ENCODE data around the gene CAPN12. TPM values are rescaled to one million over a fixed set of nuclear protein-coding genes. Genes with fewer than 3 reads are reported as not detected.

CAPN12 gene
- total and polyA plus RNA-seq, 2 experiments from 2014 or later: 19.1 to 20.5 TPM

DNA sequence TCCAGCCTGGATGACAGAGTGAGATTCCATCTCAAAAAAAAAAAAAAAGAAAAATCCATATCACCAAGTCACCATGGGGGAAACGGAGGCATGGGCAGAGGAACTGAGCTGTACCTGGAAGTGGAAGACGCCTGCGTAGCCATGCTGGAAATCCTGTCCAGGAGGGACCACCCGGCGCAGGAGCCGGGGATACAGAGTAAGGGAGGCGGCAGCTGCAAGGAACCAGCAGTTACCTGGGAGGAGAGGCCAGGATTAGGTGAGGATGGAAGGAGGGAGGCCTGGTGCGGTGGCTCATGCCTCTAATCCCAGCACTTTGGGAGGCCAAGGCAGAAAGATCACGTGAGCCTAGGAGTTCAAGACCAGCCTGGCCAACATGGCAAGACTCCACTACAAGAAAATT lies 2.0 kb downstream of the CAPN12 start (continued):
- TF ChIP-seq, protein P1, sequence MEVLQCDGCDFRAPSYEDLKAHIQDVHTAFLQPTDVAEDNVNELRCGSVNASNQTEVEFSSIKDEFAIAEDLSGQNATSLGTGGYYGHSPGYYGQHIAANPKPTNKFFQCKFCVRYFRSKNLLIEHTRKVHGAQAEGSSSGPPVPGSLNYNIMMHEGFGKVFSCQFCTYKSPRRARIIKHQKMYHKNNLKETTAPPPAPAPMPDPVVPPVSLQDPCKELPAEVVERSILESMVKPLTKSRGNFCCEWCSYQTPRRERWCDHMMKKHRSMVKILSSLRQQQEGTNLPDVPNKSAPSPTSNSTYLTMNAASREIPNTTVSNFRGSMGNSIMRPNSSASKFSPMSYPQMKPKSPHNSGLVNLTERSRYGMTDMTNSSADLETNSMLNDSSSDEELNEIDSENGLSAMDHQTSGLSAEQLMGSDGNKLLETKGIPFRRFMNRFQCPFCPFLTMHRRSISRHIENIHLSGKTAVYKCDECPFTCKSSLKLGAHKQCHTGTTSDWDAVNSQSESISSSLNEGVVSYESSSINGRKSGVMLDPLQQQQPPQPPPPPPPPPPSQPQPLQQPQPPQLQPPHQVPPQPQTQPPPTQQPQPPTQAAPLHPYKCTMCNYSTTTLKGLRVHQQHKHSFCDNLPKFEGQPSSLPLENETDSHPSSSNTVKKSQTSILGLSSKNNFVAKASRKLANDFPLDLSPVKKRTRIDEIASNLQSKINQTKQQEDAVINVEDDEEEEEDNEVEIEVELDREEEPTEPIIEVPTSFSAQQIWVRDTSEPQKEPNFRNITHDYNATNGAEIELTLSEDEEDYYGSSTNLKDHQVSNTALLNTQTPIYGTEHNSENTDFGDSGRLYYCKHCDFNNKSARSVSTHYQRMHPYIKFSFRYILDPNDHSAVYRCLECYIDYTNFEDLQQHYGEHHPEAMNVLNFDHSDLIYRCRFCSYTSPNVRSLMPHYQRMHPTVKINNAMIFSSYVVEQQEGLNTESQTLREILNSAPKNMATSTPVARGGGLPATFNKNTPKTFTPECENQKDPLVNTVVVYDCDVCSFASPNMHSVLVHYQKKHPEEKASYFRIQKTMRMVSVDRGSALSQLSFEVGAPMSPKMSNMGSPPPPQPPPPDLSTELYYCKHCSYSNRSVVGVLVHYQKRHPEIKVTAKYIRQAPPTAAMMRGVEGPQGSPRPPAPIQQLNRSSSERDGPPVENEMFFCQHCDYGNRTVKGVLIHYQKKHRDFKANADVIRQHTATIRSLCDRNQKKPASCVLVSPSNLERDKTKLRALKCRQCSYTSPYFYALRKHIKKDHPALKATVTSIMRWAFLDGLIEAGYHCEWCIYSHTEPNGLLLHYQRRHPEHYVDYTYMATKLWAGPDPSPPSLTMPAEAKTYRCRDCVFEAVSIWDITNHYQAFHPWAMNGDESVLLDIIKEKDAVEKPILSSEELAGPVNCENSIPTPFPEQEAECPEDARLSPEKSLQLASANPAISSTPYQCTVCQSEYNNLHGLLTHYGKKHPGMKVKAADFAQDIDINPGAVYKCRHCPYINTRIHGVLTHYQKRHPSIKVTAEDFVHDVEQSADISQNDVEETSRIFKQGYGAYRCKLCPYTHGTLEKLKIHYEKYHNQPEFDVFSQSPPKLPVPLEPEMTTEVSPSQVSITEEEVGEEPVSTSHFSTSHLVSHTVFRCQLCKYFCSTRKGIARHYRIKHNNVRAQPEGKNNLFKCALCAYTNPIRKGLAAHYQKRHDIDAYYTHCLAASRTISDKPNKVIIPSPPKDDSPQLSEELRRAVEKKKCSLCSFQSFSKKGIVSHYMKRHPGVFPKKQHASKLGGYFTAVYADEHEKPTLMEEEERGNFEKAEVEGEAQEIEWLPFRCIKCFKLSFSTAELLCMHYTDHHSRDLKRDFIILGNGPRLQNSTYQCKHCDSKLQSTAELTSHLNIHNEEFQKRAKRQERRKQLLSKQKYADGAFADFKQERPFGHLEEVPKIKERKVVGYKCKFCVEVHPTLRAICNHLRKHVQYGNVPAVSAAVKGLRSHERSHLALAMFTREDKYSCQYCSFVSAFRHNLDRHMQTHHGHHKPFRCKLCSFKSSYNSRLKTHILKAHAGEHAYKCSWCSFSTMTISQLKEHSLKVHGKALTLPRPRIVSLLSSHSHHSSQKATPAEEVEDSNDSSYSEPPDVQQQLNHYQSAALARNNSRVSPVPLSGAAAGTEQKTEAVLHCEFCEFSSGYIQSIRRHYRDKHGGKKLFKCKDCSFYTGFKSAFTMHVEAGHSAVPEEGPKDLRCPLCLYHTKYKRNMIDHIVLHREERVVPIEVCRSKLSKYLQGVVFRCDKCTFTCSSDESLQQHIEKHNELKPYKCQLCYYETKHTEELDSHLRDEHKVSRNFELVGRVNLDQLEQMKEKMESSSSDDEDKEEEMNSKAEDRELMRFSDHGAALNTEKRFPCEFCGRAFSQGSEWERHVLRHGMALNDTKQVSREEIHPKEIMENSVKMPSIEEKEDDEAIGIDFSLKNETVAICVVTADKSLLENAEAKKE (CRISPR knock-in tag; IDR thresholded peaks at IDR 0.05): no peak
- TF ChIP-seq, protein P2, sequence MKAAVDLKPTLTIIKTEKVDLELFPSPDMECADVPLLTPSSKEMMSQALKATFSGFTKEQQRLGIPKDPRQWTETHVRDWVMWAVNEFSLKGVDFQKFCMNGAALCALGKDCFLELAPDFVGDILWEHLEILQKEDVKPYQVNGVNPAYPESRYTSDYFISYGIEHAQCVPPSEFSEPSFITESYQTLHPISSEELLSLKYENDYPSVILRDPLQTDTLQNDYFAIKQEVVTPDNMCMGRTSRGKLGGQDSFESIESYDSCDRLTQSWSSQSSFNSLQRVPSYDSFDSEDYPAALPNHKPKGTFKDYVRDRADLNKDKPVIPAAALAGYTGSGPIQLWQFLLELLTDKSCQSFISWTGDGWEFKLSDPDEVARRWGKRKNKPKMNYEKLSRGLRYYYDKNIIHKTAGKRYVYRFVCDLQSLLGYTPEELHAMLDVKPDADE (IDR thresholded peaks at IDR 0.05): no peak
- TF ChIP-seq EZH2 (IDR thresholded peaks at IDR 0.05; ENCODE audit: low read depth, unreplicated experiment): no peak
- TF ChIP-seq, protein P3, sequence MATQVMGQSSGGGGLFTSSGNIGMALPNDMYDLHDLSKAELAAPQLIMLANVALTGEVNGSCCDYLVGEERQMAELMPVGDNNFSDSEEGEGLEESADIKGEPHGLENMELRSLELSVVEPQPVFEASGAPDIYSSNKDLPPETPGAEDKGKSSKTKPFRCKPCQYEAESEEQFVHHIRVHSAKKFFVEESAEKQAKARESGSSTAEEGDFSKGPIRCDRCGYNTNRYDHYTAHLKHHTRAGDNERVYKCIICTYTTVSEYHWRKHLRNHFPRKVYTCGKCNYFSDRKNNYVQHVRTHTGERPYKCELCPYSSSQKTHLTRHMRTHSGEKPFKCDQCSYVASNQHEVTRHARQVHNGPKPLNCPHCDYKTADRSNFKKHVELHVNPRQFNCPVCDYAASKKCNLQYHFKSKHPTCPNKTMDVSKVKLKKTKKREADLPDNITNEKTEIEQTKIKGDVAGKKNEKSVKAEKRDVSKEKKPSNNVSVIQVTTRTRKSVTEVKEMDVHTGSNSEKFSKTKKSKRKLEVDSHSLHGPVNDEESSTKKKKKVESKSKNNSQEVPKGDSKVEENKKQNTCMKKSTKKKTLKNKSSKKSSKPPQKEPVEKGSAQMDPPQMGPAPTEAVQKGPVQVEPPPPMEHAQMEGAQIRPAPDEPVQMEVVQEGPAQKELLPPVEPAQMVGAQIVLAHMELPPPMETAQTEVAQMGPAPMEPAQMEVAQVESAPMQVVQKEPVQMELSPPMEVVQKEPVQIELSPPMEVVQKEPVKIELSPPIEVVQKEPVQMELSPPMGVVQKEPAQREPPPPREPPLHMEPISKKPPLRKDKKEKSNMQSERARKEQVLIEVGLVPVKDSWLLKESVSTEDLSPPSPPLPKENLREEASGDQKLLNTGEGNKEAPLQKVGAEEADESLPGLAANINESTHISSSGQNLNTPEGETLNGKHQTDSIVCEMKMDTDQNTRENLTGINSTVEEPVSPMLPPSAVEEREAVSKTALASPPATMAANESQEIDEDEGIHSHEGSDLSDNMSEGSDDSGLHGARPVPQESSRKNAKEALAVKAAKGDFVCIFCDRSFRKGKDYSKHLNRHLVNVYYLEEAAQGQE (IDR thresholded peaks at IDR 0.05; ENCODE audit: unreplicated experiment): no peak
- TF ChIP-seq POLR2AphosphoS5 (IDR thresholded peaks at IDR 0.05; ENCODE audit: low read depth): no peak
- no peak for TF ChIP-seq ZNF114 (CRISPR knock-in tag; IDR thresholded peaks at IDR 0.05)
